Stomach (tissue), 19 donors: ENCODE results near the gene SPATS2. TPM values are rescaled to one million over a fixed set of nuclear protein-coding genes. Genes with fewer than 3 reads are reported as not detected.
A peak's percentile ranks its signal among the peaks of the same experiment; 100 is the strongest.
"Not testable (repeated sequence)": the region's sequence is repeated elsewhere in the genome, so short reads cannot be mapped to it uniquely, and the experiment has no call there.

ENCODE experiments used
- DNase-seq, 2 donors: peaks; one replicate each; pipeline versions ENCODE4 v3.0.0 to v3.0.0-alpha.2; 2013 to 2019
- H3K27ac ChIP-seq, 5 donors: fragments of 200-600 bp in 4 of 5; sonication (generic) in 4 of 5; one replicate each; pipeline ENCODE4 v1.5.1; 2013 to 2019; ENCODE audit warnings: mild to moderate bottlenecking in 1 of 5, moderate library complexity in 1 of 5
- H3K27me3 ChIP-seq, 3 donors: fragments of 200-600 bp; sonication (generic); one replicate each; pipeline ENCODE4 v1.5.1; 2017 to 2019; ENCODE audit warnings: mixed run types in 1 of 3
- H3K36me3 ChIP-seq, 4 donors: fragments of 200-600 bp; sonication (generic); 1 replicate in 3 of 4; 2 replicates in 1 of 4; pipeline ENCODE4 v1.5.1; 2016 to 2019
- H3K4me1 ChIP-seq, 4 donors: fragments of 200-600 bp; sonication (generic); one replicate each; pipeline ENCODE4 v1.5.1; 2016 to 2019
- H3K4me3 ChIP-seq, 4 donors: fragments of 200-600 bp; sonication (generic) in 3 of 4; one replicate each; pipeline ENCODE4 v1.5.1; 2016 to 2019; ENCODE audit warnings: mild to moderate bottlenecking in 1 of 4
- H3K9me3 ChIP-seq, 4 donors: fragments of 200-600 bp; sonication (generic); one replicate each; pipeline ENCODE4 v1.5.1; 2016 to 2019
- CTCF ChIP-seq, 7 experiments: fragments of 450-650 bp in 4 of 7; fragments of 200-600 bp in 3 of 7; sonication (generic) in 3 of 7; IDR thresholded peaks; one replicate each; pipeline ENCODE4 v1.5.1; 2016 to 2019; ENCODE audit warnings: antibody characterized with exemption in 7 of 7, control low read depth in 2 of 7, mild to moderate bottlenecking in 1 of 7
- EP300 ChIP-seq: sonication (generic); formaldehyde crosslinking; IDR thresholded peaks from one replicate; pipeline ENCODE4 v1.6.1; 2017; ENCODE audit warnings: antibody characterized with exemption
- POLR2A ChIP-seq, 4 donors: fragments of 450-650 bp; IDR thresholded peaks; one replicate each; pipeline ENCODE4 v1.6.1; 2016; ENCODE audit warnings: antibody characterized with exemption in 4 of 4, control low read depth in 2 of 4, mild to moderate bottlenecking in 1 of 4, moderate library complexity in 1 of 4
- POLR2AphosphoS5 ChIP-seq, 3 donors: sonication (generic); formaldehyde crosslinking; IDR thresholded peaks; one replicate each; pipeline ENCODE4 v1.6.1; 2016; ENCODE audit warnings: antibody characterized with exemption in 3 of 3
- WGBS, 5 donors: extraction: QIAGEN DNeasy Blood & Tissue Kit in 3 of 5; methylation state at CpG; one replicate each; pipeline versions ENCODE4 v1.1.5 to v1.1.7; 2013 to 2018; 5-methylcytosine and 5-hydroxymethylcytosine counted together
- intact Hi-C: fragments of 100-400 bp; cut with DNase I; formaldehyde crosslinking; loops from one replicate; pipeline ENCODE4 v1.15.1; 2023; ENCODE audit warnings: low total_unique reads
- long read RNA-seq, 10 donors: transcript quantifications; one replicate each; lab custom pipeline, GENCODE V29; 2026
- polyA plus RNA-seq, 3 donors: library from polyadenylated mRNA; stranded (reverse); fragments of 200-250 nt; gene quantifications; one replicate each; pipeline ENCODE4 v1.2.3, GENCODE V29; 2013
- total RNA-seq, 5 donors: library from RNA; depleted of rRNA; stranded (reverse); fragments of >200 nt; gene quantifications; one replicate each; pipeline versions ENCODE4 v1.1.0 to v1.2.3, GENCODE V29; 2014 to 2016
- donor health status: healthy with polysubstance abuse.
- donor health status: Bipolar disorder and iron deficiency.
- donor health status: healthy.

Gene SPATS2
- total RNA-seq (100 to 1,000 TPM in 1 of 5 donors, 10 to 100 TPM in 4; 14.8 to 194 (median 24.8) TPM), polyA plus RNA-seq (10 to 100 TPM in 2 of 3 donors, 1 to 10 TPM in 1; 8.0 to 15.9 (median 14.4) TPM)
- long read RNA-seq, donor 1, partial matches to known transcripts, result 0 of 5 reads
- long read RNA-seq, donor 1, other reads (novel, unspliced or antisense), result 0 of 5 reads
- long read RNA-seq, donor 2, partial matches to known transcripts, result 0 of 8 reads
- long read RNA-seq, donor 2, other reads (novel, unspliced or antisense), result 0 of 8 reads
- long read RNA-seq, donor 3, partial matches to known transcripts, result 5 of 5 reads
- long read RNA-seq, donor 3, other reads (novel, unspliced or antisense), result 0 of 5 reads
- long read RNA-seq, donor 4, result 0 reads
- long read RNA-seq, donor 5, partial matches to known transcripts, result 0 of 10 reads
- long read RNA-seq, donor 5, other reads (novel, unspliced or antisense), result 7 of 10 reads
- long read RNA-seq, donor 6, transcript SPATS2-222 (14 exons, 2,993 nt), result minor isoform, 5 of 24 reads
- long read RNA-seq, donor 6, transcript SPATS2-213 (5 exons, 1,061 nt), result major isoform, 7 of 24 reads
- long read RNA-seq, donor 6, partial matches to known transcripts, result 8 of 24 reads
- long read RNA-seq, donor 6, other reads (novel, unspliced or antisense), result 0 of 24 reads
- long read RNA-seq, donor 7, partial matches to known transcripts, result 0 of 3 reads
- long read RNA-seq, donor 7, other reads (novel, unspliced or antisense), result 0 of 3 reads
- long read RNA-seq, donor 8, transcript SPATS2-213 (5 exons, 1,061 nt), result major isoform, 6 of 9 reads
- long read RNA-seq, donor 8, partial matches to known transcripts, result 0 of 9 reads
- long read RNA-seq, donor 8, other reads (novel, unspliced or antisense), result 0 of 9 reads
- long read RNA-seq, donor 9, transcript SPATS2-213 (5 exons, 1,061 nt), result major isoform, 10 of 23 reads
- long read RNA-seq, donor 9, partial matches to known transcripts, result 10 of 23 reads
- long read RNA-seq, donor 9, other reads (novel, unspliced or antisense), result 0 of 23 reads
- long read RNA-seq, donor 10, partial matches to known transcripts, result 0 of 3 reads
- long read RNA-seq, donor 10, other reads (novel, unspliced or antisense), result 0 of 3 reads

- H3K27ac ChIP-seq, result peak within 1 kb of the TSS; percentile 90 to 97 (median 94)
Measured at GRCh38 chr12:49367381-49368239, at the start of gene SPATS2. Gene SPATS2 (plus strand): TSS chr12:49367462. CDS start chr12:49461013, 93,551 bp downstream.

DNA sequence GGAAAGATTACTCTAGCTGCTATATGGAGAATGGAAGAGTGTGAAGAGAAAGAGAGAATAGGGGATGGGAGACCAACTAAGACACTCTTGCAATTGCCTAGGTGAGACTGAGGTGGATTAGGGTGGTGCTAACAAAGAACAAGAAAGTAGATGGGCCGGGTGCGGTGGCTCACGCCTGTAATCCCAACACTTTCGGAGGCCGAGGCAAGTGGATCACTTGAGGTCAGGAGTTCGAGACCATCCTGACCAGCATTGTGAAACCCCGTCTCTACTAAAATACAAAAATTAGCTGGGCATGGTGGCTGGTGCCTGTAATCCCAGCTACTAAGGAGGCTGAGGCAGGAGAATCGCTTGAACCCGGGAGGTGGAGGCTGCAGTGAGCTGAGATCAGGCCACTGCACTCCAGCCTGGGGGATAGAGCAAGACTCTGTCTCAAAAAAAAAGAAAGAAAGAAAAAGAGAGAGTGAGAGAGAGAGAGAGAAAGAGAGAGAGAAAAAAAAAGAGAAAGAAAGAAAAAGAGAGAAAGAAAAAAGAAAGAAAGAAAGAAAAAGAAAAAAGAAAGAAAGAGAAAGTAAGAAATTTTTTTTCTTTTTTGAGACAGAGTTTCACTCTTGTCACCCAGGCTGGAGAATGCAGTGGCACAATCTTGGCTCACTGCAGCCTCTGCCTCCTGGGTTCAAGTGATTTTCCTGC is 46.7 kb upstream of the SPATS2 start:
- intact Hi-C loops, H3K27me3 ChIP-seq, DNase-seq, H3K27ac ChIP-seq, H3K36me3 ChIP-seq, H3K4me3 ChIP-seq, H3K9me3 ChIP-seq: not testable (repeated sequence)
- peaks cover 12 to 21% (median 15%) of the 10 kb centered on the region in 4 donors for H3K4me1 ChIP-seq
- 89 to 93% (median 93%) methylated on average over 9 of the region's 9 CpGs for WGBS, 5 donors

More at GRCh38 chr12:49367381-49368239, at the start of gene SPATS2:
- Histone ChIP-seq H3K27me3 (no peaks in the 10 kb centered on the region), H3K36me3 (no peaks in the 10 kb centered on the region), H3K4me1 (peaks cover 22 to 40% (median 29%) of the 10 kb centered on the region in 4 donors), H3K4me3 (peak within 1 kb of the TSS; percentile 62 to 89 (median 72)), H3K9me3 (no peaks in the 10 kb centered on the region)
- no peak for TF ChIP-seq POLR2A (IDR thresholded peaks at IDR 0.05)
- TF ChIP-seq EP300, result no peak
- TF ChIP-seq POLR2AphosphoS5 (IDR thresholded peaks at IDR 0.05), result peak in 1 of 3 donors; percentile 1
- no peak for TF ChIP-seq CTCF (IDR thresholded peaks at IDR 0.05)
- intact Hi-C loops, result no loop called here
- no peak for DNase-seq
- WGBS, 5 donors, result 1 to 3% (median 1%) methylated on average over 32 to 52 of the region's 52 CpGs

DNA sequence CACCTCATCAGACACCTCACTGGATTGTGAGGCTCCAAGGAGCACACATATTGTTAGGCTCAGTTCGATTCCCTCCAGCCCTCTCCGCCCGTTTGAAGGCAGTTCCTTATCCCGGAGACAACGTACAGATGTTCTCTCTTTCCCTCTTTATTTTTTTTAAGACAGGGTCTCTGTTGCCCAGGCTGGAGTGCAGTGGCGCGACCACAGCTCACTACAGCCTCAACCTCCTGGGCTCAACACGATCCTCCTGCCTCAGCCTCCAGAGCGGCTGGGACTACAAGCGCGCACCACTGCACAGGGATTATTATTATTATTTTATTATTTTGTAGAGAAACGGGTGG is 44.9 kb upstream of the SPATS2 start:
- 33 to 52% (median 43%) methylated on average over 12 of the region's 12 CpGs for WGBS, 5 donors
- H3K4me3 ChIP-seq, result peak overlapping the region; percentile 50 to 77 (median 69)
- no peaks in the 10 kb centered on the region for H3K27me3 ChIP-seq
- intact Hi-C loops, result no loop called here
- TF ChIP-seq CTCF (IDR thresholded peaks at IDR 0.05) (no peak), EP300 (no peak), POLR2AphosphoS5 (IDR thresholded peaks at IDR 0.05) (no peak), POLR2A (IDR thresholded peaks at IDR 0.05) (no peak)
- H3K36me3 ChIP-seq, result peaks cover 0 to 8% (median 0%) of the 10 kb centered on the region in 4 donors
- no peaks in the 10 kb centered on the region for H3K9me3 ChIP-seq
- H3K4me1 ChIP-seq, result peaks cover 12 to 21% (median 15%) of the 10 kb centered on the region in 4 donors
- peak overlapping the region; percentile 63 to 80 (median 70) for H3K27ac ChIP-seq
- DNase-seq, result no peak
